Measurements from ENCODE around the gene MAN1B1. TPM values are rescaled to one million over a fixed set of nuclear protein-coding genes. Genes with fewer than 3 reads are reported as not detected.

MAN1B1 gene
- total and polyA plus RNA-seq, 7 donors: 12.0 to 52.0 (median 28.2) TPM

DNA sequence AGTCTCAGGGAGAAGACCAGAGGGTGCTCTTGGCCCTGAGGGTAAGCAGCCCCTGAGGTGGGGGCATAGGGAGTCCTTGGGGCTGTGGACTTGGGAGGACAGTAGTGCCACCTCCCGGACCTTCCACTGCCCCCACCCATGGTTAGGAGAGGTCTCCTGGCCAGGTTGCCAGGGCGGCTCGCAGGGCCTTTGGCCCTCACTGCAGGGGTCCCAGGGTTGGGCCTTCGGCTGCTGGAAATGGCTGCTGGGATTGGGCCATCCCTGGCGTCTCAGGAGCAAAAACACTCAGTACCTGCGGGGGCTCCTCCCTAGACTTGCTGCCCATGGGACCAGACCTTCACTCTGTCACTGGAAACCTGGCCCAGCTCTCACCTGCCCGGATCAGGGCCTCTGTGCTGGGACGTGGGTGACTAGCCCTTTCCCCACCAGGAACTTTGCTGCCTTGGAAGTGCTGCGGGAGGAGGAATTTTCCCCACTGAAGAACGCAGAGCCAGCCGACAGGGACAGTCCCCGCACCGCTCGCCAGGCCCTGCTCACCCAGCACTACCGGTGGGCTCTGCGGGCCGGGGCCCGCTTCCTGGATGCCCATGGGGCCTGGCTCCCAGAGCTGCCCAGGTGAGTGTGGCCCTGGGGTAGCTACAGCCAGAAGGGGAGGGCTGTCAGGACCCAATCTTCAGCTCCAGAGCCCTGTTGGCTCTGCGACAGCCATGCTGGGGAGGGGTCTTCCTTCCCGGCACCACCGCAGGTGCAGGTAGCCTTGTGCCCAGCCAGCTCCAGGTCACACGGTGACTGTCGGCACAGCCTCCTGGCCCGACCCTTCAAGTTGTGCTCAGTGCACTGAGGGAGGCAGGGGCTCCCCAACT lies 6.3 kb upstream of the MAN1B1 start:
- peaks cover 20 to 57% (median 33%) of the 10 kb centered on the region in 3 donors for H3K27me3 ChIP-seq
- H3K27ac ChIP-seq: no peak overlapping the region
- no peak for DNase-seq
- 90 to 94% methylated on average over 24 of the region's 24 CpGs for WGBS, 2 donors
- H3K9me3 ChIP-seq: no peaks in the 10 kb centered on the region
- H3K4me3 ChIP-seq: no peak overlapping the region
- TF ChIP-seq POLR2A (IDR thresholded peaks at IDR 0.05) (no peak), POLR2AphosphoS5 (IDR thresholded peaks at IDR 0.05) (no peak)
- H3K4me1 ChIP-seq: peaks cover 0 to 40% (median 35%) of the 10 kb centered on the region in 4 donors
- intact Hi-C loops (cut with DNase I): no loop called here
- H3K36me3 ChIP-seq: peaks cover 0 to 37% (median 0%) of the 10 kb centered on the region in 4 donors

DNA sequence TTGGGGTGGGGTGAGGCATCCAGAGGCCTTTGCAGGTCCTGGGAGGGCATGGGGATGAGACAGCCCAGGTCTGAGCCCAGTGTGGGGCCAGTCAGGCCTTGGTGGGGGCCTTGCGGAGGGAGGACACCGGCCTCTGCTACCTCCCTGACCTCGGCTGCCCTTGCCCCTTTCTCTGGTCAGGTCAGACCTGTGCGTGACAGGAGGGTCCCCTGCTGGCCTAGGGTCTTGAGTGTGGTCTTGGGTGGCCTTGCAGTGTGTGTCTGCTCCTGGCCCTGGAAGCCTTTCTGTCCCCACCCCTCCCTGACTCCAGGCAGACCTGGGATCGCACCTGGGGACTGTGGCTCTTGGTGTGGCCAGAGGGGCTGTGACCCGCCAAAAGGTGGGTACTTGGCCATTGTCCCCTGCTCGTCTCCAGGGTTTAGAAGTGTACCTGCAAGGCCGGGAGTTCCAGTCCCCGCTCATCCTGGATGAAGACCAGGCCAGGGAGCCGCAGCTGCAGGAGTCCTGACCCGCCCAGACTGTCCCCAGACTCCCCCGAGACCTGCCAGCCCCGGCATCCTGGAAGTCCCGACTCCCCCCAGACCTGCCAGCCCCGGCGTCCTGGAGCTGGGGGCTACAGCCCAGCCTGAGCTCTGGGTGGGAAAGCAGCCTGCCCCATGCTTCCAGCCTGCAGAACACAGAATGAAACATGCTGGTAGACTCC lies 4.4 kb upstream of the MAN1B1 start:
- H3K9me3 ChIP-seq: no peaks in the 10 kb centered on the region
- peaks cover 0 to 37% (median 0%) of the 10 kb centered on the region in 4 donors for H3K36me3 ChIP-seq
- no peak for TF ChIP-seq EP300 (IDR thresholded peaks at IDR 0.05)
- TF ChIP-seq, protein P1, sequence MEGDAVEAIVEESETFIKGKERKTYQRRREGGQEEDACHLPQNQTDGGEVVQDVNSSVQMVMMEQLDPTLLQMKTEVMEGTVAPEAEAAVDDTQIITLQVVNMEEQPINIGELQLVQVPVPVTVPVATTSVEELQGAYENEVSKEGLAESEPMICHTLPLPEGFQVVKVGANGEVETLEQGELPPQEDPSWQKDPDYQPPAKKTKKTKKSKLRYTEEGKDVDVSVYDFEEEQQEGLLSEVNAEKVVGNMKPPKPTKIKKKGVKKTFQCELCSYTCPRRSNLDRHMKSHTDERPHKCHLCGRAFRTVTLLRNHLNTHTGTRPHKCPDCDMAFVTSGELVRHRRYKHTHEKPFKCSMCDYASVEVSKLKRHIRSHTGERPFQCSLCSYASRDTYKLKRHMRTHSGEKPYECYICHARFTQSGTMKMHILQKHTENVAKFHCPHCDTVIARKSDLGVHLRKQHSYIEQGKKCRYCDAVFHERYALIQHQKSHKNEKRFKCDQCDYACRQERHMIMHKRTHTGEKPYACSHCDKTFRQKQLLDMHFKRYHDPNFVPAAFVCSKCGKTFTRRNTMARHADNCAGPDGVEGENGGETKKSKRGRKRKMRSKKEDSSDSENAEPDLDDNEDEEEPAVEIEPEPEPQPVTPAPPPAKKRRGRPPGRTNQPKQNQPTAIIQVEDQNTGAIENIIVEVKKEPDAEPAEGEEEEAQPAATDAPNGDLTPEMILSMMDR (IDR thresholded peaks at IDR 0.05): no peak
- TF ChIP-seq POLR2A (IDR thresholded peaks at IDR 0.05): no peak
- TF ChIP-seq POLR2AphosphoS5 (IDR thresholded peaks at IDR 0.05): no peak
- peaks cover 15 to 45% (median 24%) of the 10 kb centered on the region in 3 donors for H3K27me3 ChIP-seq
- peak overlapping the region in 1 of 4 donors; percentile 73 for H3K27ac ChIP-seq
- no peak overlapping the region for H3K4me3 ChIP-seq
- 93 to 95% methylated on average over 16 of the region's 16 CpGs for WGBS, 2 donors
- peak; percentile 66 for DNase-seq
- peaks cover 0 to 42% (median 38%) of the 10 kb centered on the region in 4 donors for H3K4me1 ChIP-seq
- intact Hi-C loops (cut with DNase I): no loop called here

DNA sequence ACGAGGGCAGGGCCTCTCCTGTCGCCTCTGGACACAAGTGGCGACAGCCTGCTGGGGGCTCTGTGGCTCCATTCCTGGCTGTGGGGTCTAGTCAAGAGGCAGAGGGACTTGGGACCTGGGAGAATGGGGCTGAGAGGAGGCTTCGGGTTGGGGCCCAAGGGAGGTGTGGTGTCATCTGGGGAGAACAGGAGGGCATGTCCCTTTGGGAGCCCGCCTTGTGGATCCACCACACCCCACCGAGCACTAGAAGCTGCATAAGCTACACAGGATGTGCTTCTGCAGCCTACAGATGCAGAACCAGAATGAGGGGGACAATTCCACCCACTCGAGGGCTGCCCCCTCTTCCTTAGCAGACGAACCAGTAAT lies 3.9 kb upstream of the MAN1B1 start:
- no peaks in the 10 kb centered on the region for H3K9me3 ChIP-seq
- intact Hi-C loops (cut with DNase I): no loop called here
- peaks cover 0 to 37% (median 0%) of the 10 kb centered on the region in 4 donors for H3K36me3 ChIP-seq
- DNase-seq: peak; percentile 63
- H3K4me1 ChIP-seq: peaks cover 0 to 43% (median 38%) of the 10 kb centered on the region in 4 donors
- H3K27me3 ChIP-seq: peaks cover 12 to 41% (median 21%) of the 10 kb centered on the region in 3 donors
- H3K4me3 ChIP-seq: no peak overlapping the region
- H3K27ac ChIP-seq: peak overlapping the region in 3 of 4 donors; percentile 15 to 73 (median 65)
- TF ChIP-seq, protein P1 (IDR thresholded peaks at IDR 0.05): no peak
- no peak for TF ChIP-seq POLR2A (IDR thresholded peaks at IDR 0.05)
- no peak for TF ChIP-seq POLR2AphosphoS5 (IDR thresholded peaks at IDR 0.05)
- no peak for TF ChIP-seq EP300 (IDR thresholded peaks at IDR 0.05)
- WGBS, 2 donors: 78 to 89% methylated on average over 8 of the region's 8 CpGs

DNA sequence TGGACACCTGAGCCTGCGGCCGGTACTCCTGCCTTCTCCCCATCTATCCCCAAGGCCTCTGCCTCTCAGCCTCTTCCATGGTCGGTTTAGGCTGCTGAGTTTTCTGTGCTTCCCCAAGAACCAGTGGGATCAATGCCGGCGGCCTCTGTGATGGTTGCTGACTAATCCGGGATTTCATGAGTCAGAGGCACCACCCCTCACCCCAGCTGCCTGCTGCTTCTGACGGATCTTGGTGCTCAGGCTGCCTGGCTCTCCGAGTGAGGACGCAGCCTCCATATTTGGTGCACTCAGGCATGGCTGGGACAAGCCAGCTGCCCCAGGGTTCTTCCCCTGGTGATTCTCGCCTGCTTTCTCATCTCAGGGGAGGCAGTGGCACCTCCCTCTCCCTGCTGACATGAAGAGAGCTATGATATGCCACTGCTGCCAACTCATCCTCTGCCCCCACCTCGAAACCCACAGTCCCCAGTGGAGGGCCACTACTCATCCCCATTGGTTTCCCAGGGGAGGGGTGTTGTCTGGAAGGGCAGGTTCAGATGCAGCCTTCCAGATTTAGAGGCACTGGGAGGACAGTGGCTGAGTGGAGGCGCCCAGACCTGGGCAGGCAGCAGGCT lies 3.3 kb upstream of the MAN1B1 start:
- intact Hi-C loops (cut with DNase I): no loop called here
- peaks cover 0 to 37% (median 0%) of the 10 kb centered on the region in 4 donors for H3K36me3 ChIP-seq
- peak; percentile 86 for DNase-seq
- no peak overlapping the region for H3K4me3 ChIP-seq
- TF ChIP-seq POLR2A (IDR thresholded peaks at IDR 0.05) (no peak), POLR2AphosphoS5 (IDR thresholded peaks at IDR 0.05) (peak in 1 of 4 donors; percentile 20)
- peaks cover 6 to 35% (median 15%) of the 10 kb centered on the region in 3 donors for H3K27me3 ChIP-seq
- 70 to 79% methylated on average over 12 of the region's 12 CpGs for WGBS, 2 donors
- H3K27ac ChIP-seq: peak overlapping the region; percentile 36 to 73 (median 53)
- H3K9me3 ChIP-seq: no peaks in the 10 kb centered on the region
- H3K4me1 ChIP-seq: peaks cover 0 to 43% (median 38%) of the 10 kb centered on the region in 4 donors

DNA sequence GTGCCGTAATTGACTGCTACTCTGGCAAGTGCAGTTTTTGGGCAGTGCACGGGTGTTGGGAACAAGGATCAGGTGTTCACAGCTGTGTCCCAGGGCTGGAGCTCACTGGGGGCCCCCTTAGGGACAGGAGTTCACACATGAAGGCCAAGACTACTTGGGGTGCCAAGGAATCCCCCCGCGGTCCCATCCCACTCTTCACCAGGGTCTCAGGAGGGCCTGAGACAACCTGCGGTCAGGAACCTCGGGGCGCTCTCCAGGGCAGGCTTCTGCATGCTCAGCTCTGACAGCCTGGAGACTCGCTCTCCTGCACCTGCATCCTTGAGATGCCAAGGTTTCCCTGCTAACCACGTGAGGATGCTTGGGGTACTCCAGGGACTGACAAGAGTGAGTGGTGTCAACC lies 2.3 kb upstream of the MAN1B1 start:
- peaks cover 0 to 39% (median 29%) of the 10 kb centered on the region in 4 donors for H3K4me1 ChIP-seq
- H3K27ac ChIP-seq: peak overlapping the region in 2 of 4 donors; percentile 65 to 73
- WGBS, 2 donors: 82 to 87% methylated on average over 9 of the region's 9 CpGs

More for the DNA sequence above, 2.3 kb upstream of the MAN1B1 start:
- Histone ChIP-seq H3K4me3 (no peak overlapping the region), H3K9me3 (no peaks in the 10 kb centered on the region), H3K36me3 (peaks cover 0 to 30% (median 0%) of the 10 kb centered on the region in 4 donors), H3K27me3 (peaks cover 3 to 25% (median 5%) of the 10 kb centered on the region in 3 donors)
- intact Hi-C loops (cut with DNase I): no loop called here
- peak; percentile 63 for DNase-seq
- TF ChIP-seq, protein P1 (IDR thresholded peaks at IDR 0.05): no peak
- no peak for TF ChIP-seq POLR2AphosphoS5 (IDR thresholded peaks at IDR 0.05)
- no peak for TF ChIP-seq EP300 (IDR thresholded peaks at IDR 0.05)
- no peak for TF ChIP-seq POLR2A (IDR thresholded peaks at IDR 0.05)

Measured in sigmoid colon (tissue), 7 donors.